Tibial nerve (tissue), 4 donors: ENCODE results near the gene CTBP1. TPM values are rescaled to one million over a fixed set of nuclear protein-coding genes. Genes with fewer than 3 reads are reported as not detected.

Experiments
- DNase-seq, 2 donors: peaks; one replicate each; pipeline ENCODE4 v3.0.0-alpha.2; 2019; ENCODE audit warnings: low spot score in 2 of 2
- H3K27ac ChIP-seq, 4 donors: fragments of 200-600 bp; sonication (generic) in 3 of 4; one replicate each; pipeline ENCODE4 v1.5.1; 2017 to 2019; ENCODE audit warnings: mild to moderate bottlenecking in 1 of 4
- H3K27me3 ChIP-seq, 2 donors: fragments of 200-600 bp; sonication (generic) in 1 of 2; one replicate each; pipeline versions ENCODE4 v1.5.1 to v1.6.0; 2017 to 2019
- H3K36me3 ChIP-seq, 3 donors: fragments of 200-600 bp; sonication (generic); one replicate each; pipeline ENCODE4 v1.5.1; 2018 to 2019
- H3K4me1 ChIP-seq, 4 donors: fragments of 200-600 bp; sonication (generic) in 3 of 4; one replicate each; pipeline ENCODE4 v1.5.1; 2017 to 2019
- H3K4me3 ChIP-seq, 4 donors: fragments of 200-600 bp; sonication (generic) in 3 of 4; one replicate each; pipeline ENCODE4 v1.5.1; 2017 to 2019; ENCODE audit warnings: mild to moderate bottlenecking in 1 of 4, moderate library complexity in 1 of 4
- H3K9me3 ChIP-seq, 4 donors: fragments of 200-600 bp; sonication (generic) in 3 of 4; one replicate each; pipeline ENCODE4 v1.5.1; 2017 to 2019
- EP300 ChIP-seq, 2 donors: sonication (generic); formaldehyde crosslinking; IDR thresholded peaks; one replicate each; pipeline ENCODE4 v1.6.1; 2017; ENCODE audit warnings: antibody characterized with exemption in 2 of 2, mild to moderate bottlenecking in 1 of 2
- POLR2A ChIP-seq, 2 donors: fragments of 450-650 bp; IDR thresholded peaks; one replicate each; pipeline ENCODE4 v1.6.1; 2017; ENCODE audit warnings: antibody characterized with exemption in 2 of 2, mild to moderate bottlenecking in 2 of 2, moderate library complexity in 2 of 2
- WGBS, 2 donors: methylation state at CpG; one replicate each; pipeline ENCODE4 v1.1.5; 2018; 5-methylcytosine and 5-hydroxymethylcytosine counted together
- total RNA-seq, 4 donors: library from RNA; depleted of rRNA; stranded (reverse); fragments of >200 nt; gene quantifications; one replicate each; pipeline ENCODE4 v1.1.0, GENCODE V29; 2016
- TF ChIP-seq, protein P1 (sequence below), 5 experiments: fragments of 200-600 bp in 3 of 5; fragments of 450-650 bp in 2 of 5; sonication (generic) in 3 of 5; IDR thresholded peaks; one replicate each; pipeline ENCODE4 v1.5.1; 2016 to 2019; ENCODE audit warnings: antibody characterized with exemption in 5 of 5, mild to moderate bottlenecking in 3 of 5, moderate library complexity in 2 of 5

Gene CTBP1
- total RNA-seq, 4 donors from 2014 or later, result 134 to 255 (median 193) TPM

DNA sequence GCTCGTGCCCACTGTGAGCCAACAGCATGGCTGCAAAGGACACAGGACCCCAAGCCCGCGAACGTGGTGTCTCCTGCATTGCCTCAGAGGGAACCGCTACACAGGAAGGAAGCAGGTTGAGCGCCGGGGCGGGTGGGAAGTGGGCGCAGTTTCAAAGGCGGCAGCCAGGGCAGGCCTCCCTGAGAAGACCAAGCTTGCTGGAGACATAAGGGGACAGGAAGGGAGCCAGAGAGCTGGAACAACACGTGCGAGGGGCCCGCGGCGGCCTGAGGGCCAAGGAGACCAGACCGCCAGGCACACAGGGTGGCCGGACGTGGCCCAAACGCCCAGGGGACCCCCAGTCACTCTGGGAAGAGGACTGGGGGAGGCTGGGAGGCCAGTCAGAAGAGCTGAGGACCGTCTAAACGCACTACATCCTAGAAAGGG lies 32.0 kb downstream of the CTBP1 start:
- H3K9me3 ChIP-seq, result no peaks in the 10 kb centered on the region
- 74% methylated on average over 21 of the region's 21 CpGs for WGBS, 2 donors
- H3K4me1 ChIP-seq, result peaks cover 0 to 64% (median 33%) of the 10 kb centered on the region in 4 donors
- no peak overlapping the region for H3K4me3 ChIP-seq
- no peak for DNase-seq
- H3K27me3 ChIP-seq, result no peaks in the 10 kb centered on the region
- TF ChIP-seq, protein P1, sequence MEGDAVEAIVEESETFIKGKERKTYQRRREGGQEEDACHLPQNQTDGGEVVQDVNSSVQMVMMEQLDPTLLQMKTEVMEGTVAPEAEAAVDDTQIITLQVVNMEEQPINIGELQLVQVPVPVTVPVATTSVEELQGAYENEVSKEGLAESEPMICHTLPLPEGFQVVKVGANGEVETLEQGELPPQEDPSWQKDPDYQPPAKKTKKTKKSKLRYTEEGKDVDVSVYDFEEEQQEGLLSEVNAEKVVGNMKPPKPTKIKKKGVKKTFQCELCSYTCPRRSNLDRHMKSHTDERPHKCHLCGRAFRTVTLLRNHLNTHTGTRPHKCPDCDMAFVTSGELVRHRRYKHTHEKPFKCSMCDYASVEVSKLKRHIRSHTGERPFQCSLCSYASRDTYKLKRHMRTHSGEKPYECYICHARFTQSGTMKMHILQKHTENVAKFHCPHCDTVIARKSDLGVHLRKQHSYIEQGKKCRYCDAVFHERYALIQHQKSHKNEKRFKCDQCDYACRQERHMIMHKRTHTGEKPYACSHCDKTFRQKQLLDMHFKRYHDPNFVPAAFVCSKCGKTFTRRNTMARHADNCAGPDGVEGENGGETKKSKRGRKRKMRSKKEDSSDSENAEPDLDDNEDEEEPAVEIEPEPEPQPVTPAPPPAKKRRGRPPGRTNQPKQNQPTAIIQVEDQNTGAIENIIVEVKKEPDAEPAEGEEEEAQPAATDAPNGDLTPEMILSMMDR (IDR thresholded peaks at IDR 0.05), result peak in 1 of 5 experiments; percentile 21
- TF ChIP-seq EP300 (IDR thresholded peaks at IDR 0.05), result no peak
- H3K27ac ChIP-seq, result peak overlapping the region in 2 of 4 donors; percentile 34 to 63
- peaks cover 0 to 88% (median 12%) of the 10 kb centered on the region in 3 donors for H3K36me3 ChIP-seq

DNA sequence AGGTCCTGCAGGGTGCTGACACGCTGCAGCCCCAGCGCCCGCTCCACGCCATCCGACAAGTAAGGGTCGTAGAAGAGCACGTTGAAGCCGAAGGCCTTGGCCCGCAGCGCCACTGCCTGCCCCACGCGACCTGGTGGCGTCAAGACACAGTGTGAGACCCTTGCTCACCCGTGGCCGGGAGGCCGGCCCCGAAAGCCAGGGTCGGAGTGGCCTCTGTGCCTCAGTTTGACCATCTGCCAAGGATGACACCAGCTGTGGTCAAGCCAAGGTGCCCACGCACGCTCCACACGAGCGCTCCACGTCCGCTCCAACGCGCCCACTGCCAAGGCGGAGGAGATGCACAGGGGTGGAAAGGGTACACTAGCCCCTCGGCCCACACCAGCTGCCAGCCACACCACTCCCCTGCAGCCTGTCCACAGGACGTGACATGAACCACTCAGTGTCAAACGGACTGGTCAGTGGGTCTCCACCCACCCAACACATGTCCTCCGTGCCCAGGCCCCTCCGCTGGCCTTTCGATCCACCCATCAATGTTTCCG lies 32.8 kb downstream of the CTBP1 start:
- DNase-seq, result no peak
- 89 to 90% methylated on average over 30 to 34 of the region's 34 CpGs for WGBS, 2 donors
- peaks cover 0 to 84% (median 15%) of the 10 kb centered on the region in 3 donors for H3K36me3 ChIP-seq
- H3K4me1 ChIP-seq, result peaks cover 0 to 72% (median 38%) of the 10 kb centered on the region in 4 donors
- H3K27me3 ChIP-seq, result no peaks in the 10 kb centered on the region
- H3K4me3 ChIP-seq, result no peak overlapping the region
- no peaks in the 10 kb centered on the region for H3K9me3 ChIP-seq
- H3K27ac ChIP-seq, result peak overlapping the region in 3 of 4 donors; percentile 4 to 63 (median 34)
- TF ChIP-seq EP300 (IDR thresholded peaks at IDR 0.05) (no peak), POLR2A (IDR thresholded peaks at IDR 0.05) (no peak)
- TF ChIP-seq, protein P1 (IDR thresholded peaks at IDR 0.05), result no peak

DNA sequence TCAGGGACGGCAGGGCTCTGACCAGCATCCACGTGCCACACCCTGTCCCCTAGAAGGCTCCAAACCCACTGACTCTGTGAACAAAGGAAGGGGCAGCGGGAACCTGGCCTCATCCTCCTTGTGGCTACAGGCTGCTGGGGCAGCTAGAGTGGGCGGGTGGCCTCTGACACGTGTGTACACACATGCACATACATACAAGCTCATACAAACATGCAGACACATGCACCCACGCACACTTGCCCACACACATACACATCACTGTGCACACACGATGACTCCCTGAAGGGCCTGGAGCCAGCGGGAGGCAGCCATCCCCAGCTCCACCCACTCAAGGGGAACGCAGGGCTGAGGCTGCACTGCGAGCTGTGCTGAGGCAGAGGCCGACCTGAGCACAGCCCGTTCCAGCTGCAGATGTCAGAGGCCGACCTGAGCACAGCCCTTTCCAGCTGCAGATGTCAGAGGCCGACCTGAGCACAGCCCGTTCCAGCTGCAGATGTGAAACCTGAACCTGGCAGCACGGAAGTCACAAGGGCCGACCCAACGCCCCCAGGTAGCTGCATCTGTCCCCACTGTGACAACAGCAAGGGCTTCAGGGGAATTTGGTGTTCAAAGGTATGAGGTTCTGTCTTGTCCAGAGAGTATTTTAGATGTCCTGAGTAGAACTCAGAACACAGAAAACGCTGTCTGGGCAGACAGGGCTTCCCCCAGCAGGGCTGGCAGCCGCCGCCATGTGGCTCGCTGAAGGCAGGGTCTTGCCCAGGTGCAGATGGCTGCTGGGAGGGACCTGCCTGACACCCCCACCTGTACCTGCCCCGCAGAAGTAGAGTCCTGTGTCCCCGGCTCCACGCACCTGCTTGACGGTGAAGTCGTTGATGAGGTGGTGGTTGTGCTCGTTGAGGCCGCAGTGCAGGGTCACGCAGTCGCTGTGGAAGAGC lies 33.5 kb downstream of the CTBP1 start:
- H3K4me3 ChIP-seq, result no peak overlapping the region
- peaks cover 0 to 81% (median 15%) of the 10 kb centered on the region in 3 donors for H3K36me3 ChIP-seq
- H3K27me3 ChIP-seq, result no peaks in the 10 kb centered on the region
- WGBS, 2 donors, result 70% methylated on average over 24 to 27 of the region's 31 CpGs
- peak overlapping the region; percentile 4 to 63 (median 46) for H3K27ac ChIP-seq
- peak; percentile 41 to 44 for DNase-seq
- peaks cover under 1 to 79% (median 45%) of the 10 kb centered on the region in 4 donors for H3K4me1 ChIP-seq
- H3K9me3 ChIP-seq, result no peaks in the 10 kb centered on the region
- TF ChIP-seq, protein P1 (IDR thresholded peaks at IDR 0.05), result peak in 1 of 5 experiments; percentile 28
- TF ChIP-seq EP300 (IDR thresholded peaks at IDR 0.05), result peak in 1 of 2 donors; percentile 52
- TF ChIP-seq POLR2A (IDR thresholded peaks at IDR 0.05), result no peak

DNA sequence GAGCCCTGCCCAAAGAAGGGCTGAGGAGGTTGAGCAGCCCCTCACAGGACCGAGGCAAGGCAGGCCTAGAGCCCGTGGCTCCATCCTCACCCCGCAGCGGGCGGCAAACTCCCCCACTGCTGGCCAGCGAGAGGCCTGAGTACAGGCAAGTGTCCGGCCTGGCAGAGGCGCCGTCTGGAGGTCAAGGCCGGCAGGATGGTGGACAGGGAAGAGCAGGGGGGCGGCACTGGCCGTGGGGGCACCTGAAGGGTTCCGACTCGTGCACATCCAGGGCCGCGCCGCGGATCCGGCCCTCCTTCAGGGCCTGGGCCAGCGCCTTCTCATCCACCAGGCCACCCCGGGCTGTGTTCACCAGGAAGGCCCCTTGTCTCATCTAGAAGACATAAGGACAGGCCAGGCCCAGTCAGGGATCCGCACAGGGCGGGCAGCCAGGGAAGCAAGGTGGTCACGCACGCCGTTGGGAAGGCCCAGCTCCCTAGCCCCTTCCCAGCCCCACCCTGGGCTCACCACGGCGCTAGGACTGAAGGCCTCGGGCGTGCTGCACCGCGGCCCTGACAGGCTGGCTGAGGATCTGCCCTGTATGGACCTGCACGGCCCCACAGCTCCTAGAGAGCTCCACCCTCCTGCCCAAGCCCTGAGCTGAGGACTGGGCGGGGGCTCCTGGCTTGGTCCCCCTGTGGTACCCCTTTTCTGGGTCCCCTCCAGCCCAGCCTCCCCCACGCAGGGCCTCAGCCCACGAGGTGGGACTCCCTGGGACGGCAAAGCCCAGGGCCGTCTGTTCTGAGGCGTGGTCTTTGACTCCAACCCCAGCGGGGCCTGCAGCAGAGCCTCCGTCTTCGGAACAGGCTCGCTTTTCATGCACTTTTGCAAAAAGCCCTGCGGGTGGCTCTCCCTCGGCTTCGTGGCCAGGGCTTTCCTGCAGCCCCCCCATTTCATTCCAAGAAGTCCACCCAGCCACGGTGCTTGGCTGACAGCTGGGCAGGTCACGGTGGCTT lies 34.5 kb downstream of the CTBP1 start:
- Histone ChIP-seq H3K27ac (peak overlapping the region in 2 of 4 donors; percentile 32 to 58), H3K4me3 (no peak overlapping the region), H3K4me1 (peaks cover 5 to 86% (median 54%) of the 10 kb centered on the region in 4 donors), H3K9me3 (no peaks in the 10 kb centered on the region), H3K27me3 (no peaks in the 10 kb centered on the region), H3K36me3 (peaks cover 0 to 75% (median 15%) of the 10 kb centered on the region in 3 donors)
- 65% methylated on average over 8 to 24 of the region's 48 CpGs for WGBS, 2 donors
- TF ChIP-seq POLR2A (IDR thresholded peaks at IDR 0.05) (no peak), EP300 (IDR thresholded peaks at IDR 0.05) (no peak)
- TF ChIP-seq, protein P1 (IDR thresholded peaks at IDR 0.05), result no peak
- no peak for DNase-seq
